ENCODE measurements around the gene NPAS3. TPM values are rescaled to one million over a fixed set of nuclear protein-coding genes. Genes with fewer than 3 reads are reported as not detected.

Gene NPAS3
- total and polyA plus RNA-seq, 2 donors (not counting 3 experiments of a cell fraction or from before 2014, with no cell fraction given), result 0.10 to 0.13 TPM

DNA sequence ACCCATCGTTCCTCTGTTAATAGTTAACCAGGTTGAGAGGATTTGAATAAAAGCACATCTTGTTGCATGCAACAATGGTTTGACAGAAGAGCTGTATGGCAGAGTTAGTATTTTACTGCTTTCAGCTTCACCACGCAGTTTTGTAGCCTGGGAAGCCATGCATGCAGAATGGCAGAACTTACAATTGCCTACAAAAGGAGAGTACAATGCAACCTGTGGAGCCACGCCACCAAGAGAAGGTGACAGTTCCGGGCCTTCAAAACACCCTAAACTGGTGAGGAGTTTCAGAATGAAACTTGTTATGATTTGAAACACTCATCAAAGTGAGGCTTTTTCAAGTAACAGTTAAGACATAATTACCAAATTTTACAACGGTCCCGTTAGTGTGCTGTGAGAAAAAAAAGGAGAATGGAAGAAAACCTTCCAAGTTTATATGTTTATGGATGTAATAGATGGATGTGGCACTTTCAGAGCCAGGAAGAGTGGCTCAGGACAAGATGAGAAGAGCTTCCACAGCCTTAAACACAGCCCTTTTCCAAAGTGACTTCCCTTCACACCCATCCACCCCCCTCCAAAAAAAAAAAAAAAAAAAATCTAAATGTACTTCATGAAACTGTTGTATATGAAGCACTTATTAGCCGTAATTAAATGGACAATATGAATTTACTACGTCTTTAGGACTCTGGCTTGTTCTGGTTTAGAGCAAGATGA lies 853.5 kb downstream of the NPAS3 start:
- Histone ChIP-seq H3K4me2 (ENCODE audit: insufficient read depth, low read length) (no peak overlapping the region), H3K4me1 (ENCODE audit: control insufficient read depth, extremely low read depth, insufficient read depth, low read length) (peaks cover 25% of the 10 kb centered on the region), H3K36me3 (ENCODE audit: control insufficient read depth in 2 of 2, extremely low read depth in 1 of 2, insufficient read depth in 2 of 2, low read length in 2 of 2) (no peaks in the 10 kb centered on the region), H3K4me3 (replicated peaks in 1 of 3; ENCODE audit: insufficient read depth in 1 of 3, low read depth in 1 of 3, low read length in 3 of 3) (no peak overlapping the region), H3K79me2 (ENCODE audit: control insufficient read depth, insufficient read depth, low read length) (no peaks in the 10 kb centered on the region), H3K9me1 (replicated peaks; ENCODE audit: control insufficient read depth, extremely low read depth, insufficient read depth, low read length) (no peaks in the 10 kb centered on the region), H4K20me1 (replicated peaks; ENCODE audit: control insufficient read depth, extremely low read depth, insufficient read depth, low read length) (no peaks in the 10 kb centered on the region), H2AFZ (ENCODE audit: low read depth, low read length) (peak overlapping the region; percentile 7), H3K27me3 (ENCODE audit: control insufficient read depth in 2 of 2, insufficient read depth in 2 of 2, low read length in 2 of 2) (no peaks in the 10 kb centered on the region), H3K9me3 (replicated peaks; ENCODE audit: control insufficient read depth, insufficient read depth, low read length) (no peaks in the 10 kb centered on the region), H3K27ac (ENCODE audit: insufficient read depth, low read depth, low read length) (no peak overlapping the region), H3K9ac (replicated peaks; ENCODE audit: extremely low read depth, insufficient read depth, low read length) (no peak overlapping the region)
- FAIRE-seq (no peak), DNase-seq (ENCODE audit: low read depth, low spot score) (no peak)
- BruUV-seq (replicated peaks), result no TSS peak
- ChIA-PET CTCF (interaction anchor here (0.6 to 5.6 kb wide), 68 partner anchors 7 to 1495 kb away, joined by 3 to 128 read pairs (median 5); no protein-coding TSS in a partner anchor), POLR2A (interaction anchor here (0.6 to 0.7 kb wide), 3 partner anchors 319 to 669 kb away, joined by 5 to 6 read pairs (median 5); no protein-coding TSS in a partner anchor)
- intact Hi-C loops (cut with micrococcal nuclease) (loop anchor here (1.0 to 10.0 kb wide), 9 partner anchors 115 to 1216 kb away; partner anchors contain the start of gene NPAS3), dilution Hi-C loops (cut with MboI; ENCODE audit: extremely low pct_ligation_motif_present, low sequenced_read_pairs) (loop anchor here (25.0 kb wide), 2 partner anchors 130 to 330 kb away; no protein-coding TSS in a partner anchor)
- no peak for TF ChIP-seq JUN (IDR thresholded peaks at IDR 0.05; ENCODE audit: borderline replicate concordance, insufficient read depth, insufficient read length, low read depth)
- TF ChIP-seq, protein P1, sequence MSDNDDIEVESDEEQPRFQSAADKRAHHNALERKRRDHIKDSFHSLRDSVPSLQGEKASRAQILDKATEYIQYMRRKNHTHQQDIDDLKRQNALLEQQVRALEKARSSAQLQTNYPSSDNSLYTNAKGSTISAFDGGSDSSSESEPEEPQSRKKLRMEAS (IDR thresholded peaks at IDR 0.05; ENCODE audit: insufficient read depth, insufficient read length), result no peak
- no peak for TF ChIP-seq POLR2AphosphoS5 (IDR thresholded peaks at IDR 0.05; ENCODE audit: insufficient read depth, low read depth, low read length)
- TF ChIP-seq, protein P2, sequence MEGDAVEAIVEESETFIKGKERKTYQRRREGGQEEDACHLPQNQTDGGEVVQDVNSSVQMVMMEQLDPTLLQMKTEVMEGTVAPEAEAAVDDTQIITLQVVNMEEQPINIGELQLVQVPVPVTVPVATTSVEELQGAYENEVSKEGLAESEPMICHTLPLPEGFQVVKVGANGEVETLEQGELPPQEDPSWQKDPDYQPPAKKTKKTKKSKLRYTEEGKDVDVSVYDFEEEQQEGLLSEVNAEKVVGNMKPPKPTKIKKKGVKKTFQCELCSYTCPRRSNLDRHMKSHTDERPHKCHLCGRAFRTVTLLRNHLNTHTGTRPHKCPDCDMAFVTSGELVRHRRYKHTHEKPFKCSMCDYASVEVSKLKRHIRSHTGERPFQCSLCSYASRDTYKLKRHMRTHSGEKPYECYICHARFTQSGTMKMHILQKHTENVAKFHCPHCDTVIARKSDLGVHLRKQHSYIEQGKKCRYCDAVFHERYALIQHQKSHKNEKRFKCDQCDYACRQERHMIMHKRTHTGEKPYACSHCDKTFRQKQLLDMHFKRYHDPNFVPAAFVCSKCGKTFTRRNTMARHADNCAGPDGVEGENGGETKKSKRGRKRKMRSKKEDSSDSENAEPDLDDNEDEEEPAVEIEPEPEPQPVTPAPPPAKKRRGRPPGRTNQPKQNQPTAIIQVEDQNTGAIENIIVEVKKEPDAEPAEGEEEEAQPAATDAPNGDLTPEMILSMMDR (IDR thresholded peaks at IDR 0.05; ENCODE audit: extremely low read depth in 1 of 2, insufficient read depth in 1 of 2, low read depth in 1 of 2, low read length in 2 of 2), result no peak
- TF ChIP-seq EZH2 (IDR thresholded peaks at IDR 0.05; ENCODE audit: borderline replicate concordance, low read depth, low read length, severe bottlenecking), result no peak
- no peak for TF ChIP-seq GATA2 (IDR thresholded peaks at IDR 0.05; ENCODE audit: insufficient read depth, insufficient read length, low read depth, low read length)
- no peak for TF ChIP-seq FOS (IDR thresholded peaks at IDR 0.05; ENCODE audit: borderline replicate concordance, insufficient read depth, low read length)
- no peak for TF ChIP-seq POLR2A (IDR thresholded peaks at IDR 0.05; ENCODE audit: low read depth, low read length)
- no peak for TF ChIP-seq MYC (IDR thresholded peaks at IDR 0.05; ENCODE audit: low read depth, low read length)

All from endothelial cell of umbilical vein (primary cell).